M059J (cell line): Measurements from ENCODE around the gene ADRA2B. TPM values are rescaled to one million over a fixed set of nuclear protein-coding genes. Genes with fewer than 3 reads are reported as not detected.

ENCODE experiments used
- DNase-seq: peaks from one replicate; pipeline ENCODE4 v3.0.0-alpha.2; 2012; ENCODE audit warnings: low read depth
- total RNA-seq: library from RNA; depleted of rRNA; stranded (reverse); fragments of >200 nt; shearing (Covaris generic); gene quantifications from 2 replicates; pipeline ENCODE4 v1.2.3, GENCODE V29; 2014

Gene ADRA2B
- total RNA-seq, 1 experiment from 2014 or later, result not detected

DNA sequence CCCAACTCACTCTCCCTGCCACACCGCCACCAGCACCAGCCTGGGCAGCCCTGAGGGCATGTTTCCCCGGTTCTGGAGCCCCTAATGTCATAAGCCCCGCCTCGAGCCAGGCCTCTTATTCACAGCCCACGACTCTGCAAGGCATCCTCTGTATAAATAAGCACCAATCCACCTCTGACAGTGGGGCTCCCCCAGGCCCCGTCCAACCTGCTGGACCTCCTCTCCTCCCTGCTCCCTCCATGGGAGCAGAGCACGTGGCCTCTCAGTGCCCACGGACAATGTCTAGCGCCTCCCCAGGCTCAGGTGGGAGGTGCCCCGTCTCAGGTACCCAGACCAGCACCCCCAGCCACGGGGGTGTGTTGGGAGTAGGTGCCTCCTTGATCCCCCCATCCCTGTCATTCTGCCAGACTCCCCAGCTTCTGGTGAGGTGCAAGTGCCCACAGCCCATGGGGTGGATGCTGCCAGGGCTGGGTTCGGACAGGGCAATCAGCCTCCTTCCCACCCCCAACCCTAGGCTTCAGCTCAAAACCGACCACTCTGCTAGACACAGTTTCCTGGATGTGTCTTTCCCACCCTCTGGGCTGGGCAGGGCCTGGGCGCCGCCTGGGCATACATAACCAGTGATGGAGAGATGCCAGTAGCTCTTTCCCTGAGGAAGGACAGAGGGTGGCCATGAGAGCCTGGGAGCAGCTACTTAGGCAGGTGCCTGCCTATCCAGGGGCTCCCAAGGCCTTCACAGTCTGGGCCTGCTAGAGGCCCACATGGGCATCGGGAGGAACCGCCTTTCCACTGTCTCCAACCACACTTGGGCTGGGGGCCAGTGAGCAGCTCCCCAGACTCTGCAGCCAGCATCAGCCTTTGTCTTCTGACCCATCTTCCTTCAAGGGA lies 1.6 kb upstream of the ADRA2B start:
- no peak for DNase-seq

DNA sequence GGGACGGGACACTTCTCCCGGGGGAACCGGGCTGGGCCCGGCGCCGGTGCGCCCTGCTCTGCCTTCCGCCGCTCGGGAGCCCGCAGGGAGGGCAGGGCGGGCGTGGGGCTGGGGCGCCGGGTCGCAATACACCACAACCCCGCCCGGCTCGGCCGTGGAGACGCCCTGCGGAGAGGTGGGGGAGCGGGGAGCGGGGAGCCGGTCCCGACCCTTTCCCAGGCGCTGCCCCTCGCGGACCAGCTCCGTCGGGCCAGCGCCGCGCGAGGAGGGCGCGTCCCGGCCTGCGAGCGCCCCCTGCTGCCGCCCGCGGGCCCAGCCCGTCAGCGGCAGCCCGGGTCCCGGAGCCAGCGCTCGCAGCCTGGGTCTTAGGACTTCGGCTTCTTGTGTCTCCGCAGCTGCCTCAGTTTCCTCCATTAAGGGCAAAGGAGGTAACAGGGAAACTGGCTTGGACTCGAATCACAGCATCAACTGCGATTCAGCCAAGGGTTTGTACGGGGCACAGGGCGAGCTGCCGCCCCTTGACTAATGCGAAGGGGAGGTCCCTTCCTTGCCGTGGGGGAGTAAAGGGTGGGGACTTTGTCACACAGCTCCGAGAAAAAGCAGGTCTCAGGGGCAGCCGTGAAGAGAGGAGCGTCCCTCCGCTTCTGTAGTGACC lies 635 bp upstream of the ADRA2B start:
- peak; percentile 24 for DNase-seq

DNA sequence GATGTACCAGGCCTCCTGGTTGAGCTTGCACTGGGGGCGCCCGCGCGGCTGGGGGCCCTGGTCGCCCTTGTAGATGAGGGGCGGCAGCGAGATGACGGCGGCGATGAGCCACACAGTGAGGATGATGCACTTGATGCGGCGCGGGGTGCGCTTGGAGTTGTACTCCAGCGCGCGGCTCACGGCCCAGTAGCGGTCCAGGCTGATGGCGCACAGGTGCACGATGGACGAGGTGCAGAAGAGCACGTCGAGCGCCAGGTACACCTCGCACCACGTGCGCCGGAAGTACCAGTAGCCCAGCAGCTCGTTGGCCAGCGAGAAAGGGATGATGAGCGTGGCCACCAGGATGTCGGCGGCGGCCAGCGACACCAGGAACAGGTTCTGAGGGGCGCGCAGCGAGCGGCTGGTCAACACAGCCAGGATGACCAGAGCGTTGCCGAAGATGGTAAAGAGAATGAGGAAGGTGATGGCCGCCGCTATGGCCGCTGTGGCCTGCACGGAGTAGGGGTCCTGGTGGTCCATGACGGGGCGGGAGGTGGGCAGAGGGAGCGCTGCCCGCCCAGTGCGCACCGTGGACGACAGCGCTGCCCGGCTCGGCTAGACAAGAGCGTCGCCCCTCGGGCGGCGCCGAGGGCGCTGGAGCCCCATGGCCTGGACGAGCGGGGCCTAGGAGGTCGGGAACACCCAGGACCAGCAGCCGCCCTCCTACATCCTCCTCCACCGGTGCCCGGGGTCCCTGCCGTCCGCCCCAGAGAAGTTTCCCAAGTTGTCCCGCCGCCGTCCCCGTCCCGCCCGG lies 544 bp downstream of the ADRA2B start:
- no peak for DNase-seq

DNA sequence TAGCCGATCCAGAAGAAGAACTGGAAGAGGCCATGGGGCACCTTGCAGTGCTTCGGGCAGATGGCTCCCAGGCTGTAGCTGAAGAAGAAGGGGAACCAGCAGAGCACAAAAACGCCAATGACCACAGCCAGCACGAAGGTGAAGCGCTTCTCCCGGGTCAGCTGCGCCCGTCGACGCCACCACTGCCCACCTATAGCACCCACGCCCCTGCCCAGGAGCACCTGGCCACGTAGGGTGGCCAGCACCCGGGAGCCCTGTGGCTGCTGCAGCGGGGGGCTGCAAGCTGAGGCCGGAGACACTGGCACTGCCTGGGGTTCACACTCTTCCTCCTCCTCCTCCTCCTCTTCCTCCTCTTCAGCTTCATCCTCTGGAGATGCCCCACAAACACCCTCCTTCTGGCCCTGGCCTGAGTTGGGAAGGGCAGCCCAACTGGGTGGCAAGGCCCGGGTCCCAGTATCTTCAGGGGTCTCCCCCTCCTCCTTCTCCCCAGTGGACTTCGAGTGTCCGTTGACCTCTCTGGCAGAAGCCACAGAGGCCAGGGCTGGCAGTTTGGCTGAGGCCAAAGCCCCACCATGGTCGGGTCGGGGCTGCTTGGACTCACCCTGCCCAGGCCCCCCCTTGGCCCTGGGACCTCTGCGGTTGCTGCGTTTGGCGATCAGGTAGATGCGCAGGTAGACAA lies 1.3 kb downstream of the ADRA2B start:
- no peak for DNase-seq

DNA sequence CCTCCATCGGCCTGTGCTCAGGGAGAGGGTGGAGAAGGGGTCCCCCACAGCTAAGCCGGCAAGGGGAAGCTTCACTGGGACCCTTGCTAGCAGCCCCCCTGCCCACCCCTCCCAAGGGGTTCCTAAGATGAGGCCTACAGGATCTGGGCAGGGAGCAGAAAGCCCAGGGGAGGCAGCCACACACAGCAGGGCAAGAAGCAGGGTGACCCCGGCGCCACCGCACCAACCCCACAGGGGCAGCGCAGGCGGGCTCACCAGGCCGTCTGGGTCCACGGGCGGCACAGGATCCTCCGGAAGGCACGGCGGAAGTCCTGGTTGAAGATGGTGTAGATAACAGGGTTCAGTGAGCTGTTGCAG lies 1.8 kb downstream of the ADRA2B start:
- DNase-seq, result no peak

DNA sequence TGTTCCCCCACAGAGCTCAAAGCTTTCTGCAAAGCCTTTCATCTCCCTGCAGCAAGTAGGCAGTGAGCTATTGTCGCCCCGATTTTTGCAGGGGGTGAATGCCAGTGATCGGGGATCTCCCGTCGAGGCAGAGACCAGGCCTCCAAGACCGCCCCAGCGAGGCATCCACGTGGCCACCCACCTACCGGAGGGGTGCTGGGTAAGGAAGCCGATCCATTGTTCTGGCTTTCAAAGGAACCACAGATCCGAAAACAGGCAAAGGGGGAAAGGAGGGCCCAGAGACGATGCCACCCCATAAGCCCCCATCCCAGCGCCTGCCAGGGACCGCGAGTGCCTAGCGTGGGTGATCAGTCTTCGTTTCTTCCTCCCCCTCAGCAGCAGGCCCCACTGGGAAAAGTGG lies 2.4 kb downstream of the ADRA2B start:
- DNase-seq, result no peak

DNA sequence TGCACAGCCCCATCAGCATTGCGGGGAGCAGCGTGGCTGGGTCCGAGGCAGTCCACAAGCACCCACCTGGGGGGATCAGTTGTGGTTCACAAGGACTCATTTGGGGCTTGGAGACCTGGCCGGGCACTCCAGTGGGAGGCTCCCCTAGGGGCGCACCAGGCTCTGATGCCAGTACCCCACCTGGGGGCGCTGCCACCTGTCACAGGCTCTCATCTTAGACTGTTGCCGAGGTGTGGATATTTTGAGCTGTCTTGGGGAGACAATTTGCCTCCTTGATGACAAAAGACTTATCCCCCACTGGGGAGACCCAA lies 3.0 kb downstream of the ADRA2B start:
- DNase-seq, result no peak

DNA sequence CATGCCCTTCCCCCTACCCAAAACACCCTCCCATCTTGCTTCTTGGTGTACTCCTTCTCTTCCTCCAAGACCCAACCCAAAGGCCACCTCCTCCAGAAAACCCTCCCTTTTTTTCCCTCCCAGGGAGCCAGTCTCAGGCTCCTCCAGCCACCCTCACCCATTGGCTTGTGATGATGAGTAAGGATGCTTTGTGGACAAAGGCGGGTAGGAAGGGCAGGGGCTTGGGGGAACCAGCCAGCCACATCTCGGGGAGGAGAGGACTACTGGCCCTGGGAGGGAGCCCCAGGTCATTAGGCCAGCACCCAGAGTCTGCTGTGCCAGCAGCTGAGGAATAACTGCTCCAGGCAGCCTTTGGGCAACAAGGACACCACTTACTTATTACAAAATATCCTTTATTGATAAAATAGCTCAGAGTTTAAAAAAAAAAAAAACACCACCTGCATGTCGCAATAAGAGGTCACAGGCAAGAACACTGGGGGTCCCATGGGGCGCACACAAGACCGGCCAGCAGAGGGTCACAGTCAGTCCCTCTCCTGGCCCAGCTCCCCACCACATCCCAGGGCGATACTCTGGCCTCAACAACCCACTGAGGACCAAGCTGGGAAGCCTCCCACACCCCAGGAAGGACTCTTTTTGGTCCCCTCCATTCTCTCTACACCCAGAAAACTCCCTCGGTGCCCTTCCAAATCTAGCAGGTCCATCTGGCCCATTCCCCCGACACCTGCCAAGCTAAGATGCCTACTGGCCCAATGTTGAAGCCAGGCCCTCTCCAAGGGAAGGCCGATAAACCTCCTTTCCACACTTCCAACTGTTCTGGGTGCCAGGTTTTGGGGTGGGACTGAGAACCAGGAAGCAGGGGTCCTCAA lies 3.6 kb downstream of the ADRA2B start:
- no peak for DNase-seq

DNA sequence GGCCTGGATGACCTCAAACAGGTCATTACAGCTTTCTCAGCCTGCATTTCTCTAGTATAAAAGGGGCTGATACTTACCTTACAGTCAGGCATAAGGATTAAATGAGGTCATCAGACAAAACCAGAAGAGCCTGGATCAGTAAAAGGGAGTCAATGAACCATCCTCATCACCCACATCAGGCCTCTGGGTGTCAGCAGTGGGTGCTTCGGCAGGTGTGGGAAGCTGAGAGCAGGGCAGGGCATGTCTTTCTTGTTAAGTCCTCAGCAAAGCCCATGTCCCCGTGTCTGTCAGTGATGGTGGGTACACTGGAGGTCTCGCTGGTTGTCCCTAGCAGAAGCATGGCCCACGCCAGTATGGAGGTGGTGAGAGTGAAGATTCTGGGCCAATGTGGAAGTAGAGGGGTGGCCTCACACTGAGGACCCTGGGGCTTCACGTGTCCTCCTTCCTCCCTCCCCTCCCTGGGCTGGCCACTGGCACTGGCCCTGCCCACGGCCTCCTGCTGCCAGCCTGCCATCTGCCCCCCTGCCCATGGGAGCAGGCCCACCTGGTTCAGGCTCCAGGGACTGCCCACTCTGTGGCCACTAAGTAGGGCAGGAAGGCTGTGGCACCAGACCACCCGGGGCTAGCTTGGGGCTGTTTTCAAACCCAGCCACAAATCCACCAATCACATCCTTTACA lies 4.4 kb downstream of the ADRA2B start:
- DNase-seq, result no peak

DNA sequence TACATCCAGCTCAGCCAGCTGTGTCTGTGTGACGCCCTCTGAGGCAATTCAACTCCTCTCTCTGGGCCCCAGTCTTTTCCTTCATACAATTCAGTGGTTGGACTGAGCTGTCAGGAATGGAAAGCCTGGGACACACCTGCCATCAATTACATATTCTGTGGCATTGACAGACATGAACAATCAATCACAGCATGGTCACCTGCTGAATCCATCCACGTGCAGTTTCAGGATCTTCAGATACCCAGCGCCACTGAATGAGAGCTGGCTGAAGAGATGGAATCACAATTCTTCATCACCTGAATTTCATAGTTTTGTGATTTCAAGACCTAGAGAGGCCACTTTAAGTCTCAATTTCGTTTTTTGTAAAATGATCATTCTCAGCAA lies 5.1 kb downstream of the ADRA2B start:
- no peak for DNase-seq

DNA sequence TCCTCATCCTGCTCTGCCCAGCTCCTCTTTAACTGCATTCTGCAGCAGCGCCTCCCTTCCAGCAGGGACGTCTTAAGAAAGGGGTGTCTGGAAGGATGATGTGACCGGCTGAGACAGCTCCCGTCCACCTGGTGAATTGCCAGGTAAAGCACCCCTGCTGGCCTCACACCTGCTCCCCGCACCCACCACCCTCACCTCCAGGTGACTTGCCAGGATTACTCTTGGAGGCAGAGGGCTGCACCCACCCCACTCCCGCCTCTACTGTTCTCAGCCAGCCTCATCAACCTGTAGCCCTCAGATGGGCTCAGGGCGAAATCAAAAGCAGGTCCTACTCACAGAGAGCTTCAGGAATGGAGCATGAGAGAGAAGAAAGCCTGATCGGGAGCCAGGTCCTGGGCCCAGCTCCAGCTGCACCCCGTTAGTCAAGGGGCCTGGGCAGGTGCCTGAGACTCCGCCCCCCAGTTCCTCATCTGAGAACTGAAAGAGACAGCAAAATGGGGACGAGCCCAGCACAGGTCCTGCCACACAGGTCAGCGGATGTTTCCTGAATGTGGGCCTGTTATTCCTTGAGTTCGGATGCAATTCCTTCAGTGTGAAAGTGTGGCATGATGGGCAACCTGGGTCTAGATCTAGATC lies 5.6 kb downstream of the ADRA2B start:
- no peak for DNase-seq

DNA sequence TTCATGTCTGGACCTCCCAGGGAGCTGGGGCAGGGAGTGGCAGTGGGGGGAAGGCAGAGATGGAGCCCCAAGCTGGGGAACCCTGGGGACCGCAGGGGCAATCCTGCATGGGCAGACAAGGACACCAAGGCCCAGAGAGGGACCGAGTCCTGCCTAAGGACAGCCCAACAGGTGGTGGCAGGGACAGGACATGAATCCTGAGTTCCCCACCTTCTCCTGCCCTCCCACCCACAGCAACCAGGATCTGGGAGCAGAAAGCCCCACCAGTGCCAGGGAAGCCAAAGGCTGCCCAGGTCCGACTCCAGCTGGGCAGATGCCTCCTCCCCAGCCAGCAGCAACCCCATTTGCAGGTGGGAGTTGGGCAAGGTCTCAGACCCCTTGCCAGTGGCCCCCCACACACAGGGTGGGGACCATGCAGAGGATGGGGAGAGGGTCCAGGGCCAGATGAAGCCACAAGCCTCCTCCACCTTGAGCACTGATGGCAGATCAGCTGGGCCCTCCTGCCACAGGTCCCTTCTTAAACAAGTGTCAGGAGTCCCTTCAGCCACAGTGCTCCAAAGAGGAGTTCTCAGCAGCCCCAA lies 6.3 kb downstream of the ADRA2B start:
- no peak for DNase-seq

DNA sequence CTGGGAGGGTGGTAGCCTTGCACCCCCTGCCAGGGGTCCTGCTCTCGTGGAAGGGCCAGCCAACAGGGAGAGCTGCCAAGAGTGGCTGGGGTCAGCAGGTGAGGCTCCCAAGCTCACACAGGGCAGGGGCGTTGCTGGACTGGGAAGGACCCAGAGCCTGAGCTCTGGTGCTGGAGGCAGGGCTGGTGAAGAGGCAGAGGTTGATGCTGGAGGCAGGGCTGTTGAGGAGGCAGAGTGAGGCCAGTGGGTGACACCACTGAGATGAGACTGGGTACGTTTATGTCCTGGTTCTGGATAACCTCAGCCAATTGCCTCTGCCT lies 7.0 kb downstream of the ADRA2B start:
- DNase-seq, result no peak

DNA sequence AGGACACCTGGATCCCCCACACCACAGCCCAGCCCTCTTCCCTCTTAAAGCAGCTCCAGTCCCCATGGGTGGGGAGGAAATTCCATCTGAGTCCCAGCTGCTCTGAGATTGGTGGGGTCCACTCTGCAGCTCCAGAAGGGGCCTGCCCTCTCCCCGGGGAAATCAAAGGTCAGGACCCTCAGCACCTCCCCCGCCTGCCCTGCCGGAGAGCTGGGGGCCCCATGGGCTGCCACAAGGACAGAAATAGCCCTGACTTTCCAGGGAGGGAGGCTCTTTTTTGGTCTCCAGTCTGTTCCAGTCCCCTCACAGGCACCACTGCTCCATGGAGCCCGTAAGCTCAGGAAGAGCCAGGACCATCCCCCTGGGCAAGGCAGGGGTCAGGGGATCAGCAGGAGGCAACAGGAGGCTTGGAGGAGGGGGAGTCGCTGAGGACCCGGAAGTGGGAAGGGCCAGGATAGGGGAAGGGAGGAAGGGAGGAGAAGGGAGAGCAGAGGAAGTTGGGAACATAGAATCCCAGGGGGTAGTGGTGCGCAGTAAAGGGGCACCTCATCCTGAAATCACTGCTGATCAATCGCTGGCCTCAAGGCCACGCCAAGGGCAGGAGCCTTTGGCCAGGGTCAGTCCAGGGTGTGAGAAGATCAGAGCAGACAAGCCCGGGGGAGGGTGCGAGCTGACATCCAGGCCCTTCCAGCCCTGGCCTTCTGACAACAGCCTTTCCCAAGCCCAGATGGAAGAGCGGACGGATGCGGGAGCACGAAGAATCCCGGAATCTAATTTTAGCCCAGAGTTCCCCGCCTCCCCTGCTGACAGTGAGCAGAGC lies 7.6 kb downstream of the ADRA2B start:
- no peak for DNase-seq

DNA sequence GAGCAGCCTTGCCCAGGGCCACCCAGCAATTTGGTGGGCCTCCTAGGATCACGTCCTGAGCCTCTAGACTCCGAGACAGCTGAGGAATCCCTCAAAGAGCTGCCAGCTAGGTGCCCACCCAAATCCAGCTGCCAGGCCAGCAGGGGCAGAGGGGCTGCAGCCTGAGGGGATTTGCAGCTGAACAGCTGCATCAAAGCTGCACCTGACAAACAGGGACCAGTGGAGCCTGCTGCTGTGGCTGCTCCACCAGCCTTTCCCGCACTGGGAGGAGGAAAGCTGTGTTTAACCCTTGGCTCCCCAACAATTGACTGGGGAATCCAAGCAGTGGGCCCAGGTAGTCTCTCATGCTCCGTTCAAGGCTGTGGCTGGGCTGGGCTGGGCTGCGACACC lies 8.2 kb downstream of the ADRA2B start:
- no peak for DNase-seq

DNA sequence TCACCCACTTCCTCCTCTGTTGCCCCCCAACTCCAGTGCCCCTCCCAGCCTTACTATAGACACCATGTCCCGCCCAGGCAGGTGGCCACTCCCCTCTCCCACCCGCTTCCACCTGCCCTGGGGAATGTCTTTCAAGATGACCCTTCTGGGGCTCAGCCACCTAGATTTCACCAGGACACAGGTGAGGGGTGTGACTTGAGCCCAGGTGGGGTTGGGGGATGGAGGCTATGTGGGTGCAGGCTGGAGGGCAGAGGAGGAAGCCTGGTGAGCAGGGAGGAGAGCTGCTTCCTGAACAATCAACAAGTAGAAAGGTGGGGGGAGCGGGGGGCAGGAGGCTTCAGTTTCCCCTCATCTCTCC lies 8.7 kb downstream of the ADRA2B start:
- DNase-seq, result no peak

DNA sequence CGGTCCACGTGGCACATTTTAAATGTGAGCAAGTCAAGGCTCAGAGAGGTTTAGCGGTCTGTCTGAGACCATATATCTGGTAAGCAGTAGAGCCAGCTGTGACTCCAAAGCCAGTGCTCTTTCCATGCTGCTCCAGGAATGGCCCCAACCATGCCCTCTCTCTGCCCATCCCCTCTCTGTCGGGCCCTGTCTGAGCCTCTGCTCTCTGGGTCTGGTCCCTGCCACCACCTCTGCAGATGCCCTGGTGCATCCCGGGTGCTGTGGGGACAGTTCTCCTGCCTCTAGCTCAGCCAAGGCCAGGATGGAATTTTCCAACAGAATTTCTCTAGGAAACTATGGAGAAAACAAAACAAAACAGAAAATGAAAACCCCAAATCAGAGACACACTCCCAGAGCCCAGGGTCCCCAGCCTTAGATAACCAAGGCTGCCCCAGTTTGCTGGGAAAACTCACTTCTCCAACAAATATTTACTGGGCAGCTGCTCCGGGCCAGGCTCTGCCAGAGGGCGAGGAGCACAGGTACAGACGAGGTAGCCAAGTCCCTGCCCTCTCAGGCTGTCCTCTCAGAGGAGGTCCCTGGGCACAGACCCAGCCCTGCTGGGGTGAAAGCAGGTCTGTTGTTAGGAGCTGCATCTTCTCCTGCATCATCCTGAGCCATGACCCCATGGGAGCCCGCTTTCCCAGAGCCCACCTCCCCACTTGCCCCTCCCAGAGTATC lies 9.2 kb downstream of the ADRA2B start:
- no peak for DNase-seq

DNA sequence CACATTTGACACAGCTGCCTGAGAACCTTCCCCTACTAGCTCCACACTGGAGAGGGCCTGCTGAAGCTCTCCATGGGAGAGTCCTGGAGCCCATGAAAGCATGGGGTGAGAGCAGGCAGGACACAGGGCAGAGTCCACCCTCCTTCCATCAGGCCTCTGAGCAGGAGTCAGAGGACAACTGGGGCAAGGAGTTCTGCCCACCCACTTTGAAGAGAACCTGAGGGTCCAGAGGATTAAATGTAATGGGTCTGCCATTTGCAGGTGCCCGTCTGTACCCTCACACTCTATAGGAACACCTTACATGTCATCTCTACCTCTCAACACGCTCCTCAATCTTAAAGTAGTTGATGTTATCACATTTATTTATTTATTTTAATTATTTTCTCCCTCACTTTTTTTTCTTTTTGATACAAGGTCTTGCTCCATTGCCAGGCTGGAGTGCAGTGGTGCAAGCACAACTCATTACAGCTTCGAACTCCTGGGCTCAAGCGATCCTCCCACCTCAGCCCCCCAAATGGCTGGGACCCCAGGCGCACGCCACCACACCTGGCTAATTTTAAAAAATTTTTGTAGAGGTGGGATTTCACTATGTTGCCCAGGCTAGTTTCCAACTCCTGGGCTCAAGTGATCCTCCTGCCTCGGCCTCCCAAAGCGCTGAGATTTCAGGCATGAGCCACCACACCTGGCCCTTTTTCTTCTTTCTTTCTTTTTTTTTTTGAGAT lies 10.2 kb downstream of the ADRA2B start:
- DNase-seq, result no peak
